Kidney capillary endothelial cell (primary cell): ENCODE measurements around the gene MCM9.
"Not testable (repeated sequence)": the region's sequence is repeated elsewhere in the genome, so short reads cannot be mapped to it uniquely, and the experiment has no call there.

ENCODE experiments used
- DNase-seq: peaks from one replicate; pipeline ENCODE4 v3.0.0-alpha.2; 2018; ENCODE audit warnings: low spot score

The MCM9 gene

DNA sequence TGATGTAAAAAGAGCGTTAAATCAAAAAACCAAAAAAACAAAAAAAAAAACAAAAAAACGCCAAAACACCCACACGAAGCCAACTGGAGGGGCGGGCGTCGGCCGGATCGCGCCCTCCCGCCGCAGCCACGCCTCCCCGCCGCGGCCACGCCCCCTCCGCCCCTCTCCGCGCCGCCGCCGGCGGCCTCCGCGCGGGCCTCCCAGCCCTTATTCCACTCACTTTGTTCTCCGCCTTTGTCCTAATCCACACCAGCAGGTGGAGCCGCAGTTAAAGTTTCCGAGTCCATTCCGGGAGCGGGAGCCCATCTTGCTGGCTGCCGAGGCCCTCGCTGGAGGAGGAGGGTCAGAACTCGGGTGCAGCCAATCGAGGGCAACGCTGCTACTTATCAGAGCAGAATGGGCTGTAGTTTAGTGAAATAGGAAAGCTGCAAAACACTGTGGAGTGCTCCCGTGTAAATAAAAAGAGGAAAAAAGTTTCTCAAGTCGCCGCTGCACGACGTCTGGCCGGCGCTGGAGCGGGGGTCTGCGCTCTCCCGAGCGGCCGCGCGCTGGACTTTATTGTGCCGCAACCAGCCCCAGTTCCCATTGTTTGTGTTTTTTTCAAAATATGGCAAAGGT, 41.0 kb downstream of the MCM9 start, which contains the start of gene ASF1A:
Gene ASF1A, plus strand, starts transcription at position 346 of the 618 bp plus-strand sequence. Its CDS starts 262 bp downstream, at position 608.
- peak; percentile 92 for DNase-seq

DNA sequence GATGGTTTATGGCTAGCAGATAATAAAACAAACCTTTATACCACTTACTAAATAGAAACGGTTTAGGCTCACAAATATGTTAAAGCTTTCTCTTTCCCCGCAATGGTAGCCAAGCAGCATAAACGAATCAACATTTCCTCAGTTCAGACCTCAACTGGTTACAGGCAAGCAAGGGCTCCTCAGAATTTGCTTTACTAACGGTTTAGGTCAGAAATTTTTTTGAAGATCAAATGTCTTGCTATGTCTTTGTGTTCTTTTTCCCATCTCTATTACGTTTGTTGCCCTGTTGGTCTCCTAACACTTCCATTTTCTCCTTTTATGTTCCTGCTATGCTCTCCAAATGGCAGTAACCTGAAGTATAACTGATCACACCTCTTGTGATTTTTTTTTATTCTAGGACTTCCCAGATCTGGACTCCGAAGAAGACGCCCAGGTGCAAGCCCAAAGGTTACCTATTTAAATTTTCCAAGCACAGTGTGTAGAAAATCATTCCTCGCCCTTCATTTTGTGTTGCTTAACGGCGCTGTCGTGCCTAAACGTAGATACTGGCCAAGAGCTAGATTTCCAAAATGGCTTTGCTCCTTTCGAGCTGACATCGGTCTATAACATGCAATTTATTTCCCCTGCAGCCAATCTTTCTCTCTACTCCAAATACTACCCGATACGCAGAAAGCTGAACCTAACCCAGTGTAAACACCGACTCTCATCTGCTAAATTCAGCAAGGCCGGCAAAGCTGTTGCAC, 41.7 kb downstream of the MCM9 start:
- peak; percentile 62 for DNase-seq

DNA sequence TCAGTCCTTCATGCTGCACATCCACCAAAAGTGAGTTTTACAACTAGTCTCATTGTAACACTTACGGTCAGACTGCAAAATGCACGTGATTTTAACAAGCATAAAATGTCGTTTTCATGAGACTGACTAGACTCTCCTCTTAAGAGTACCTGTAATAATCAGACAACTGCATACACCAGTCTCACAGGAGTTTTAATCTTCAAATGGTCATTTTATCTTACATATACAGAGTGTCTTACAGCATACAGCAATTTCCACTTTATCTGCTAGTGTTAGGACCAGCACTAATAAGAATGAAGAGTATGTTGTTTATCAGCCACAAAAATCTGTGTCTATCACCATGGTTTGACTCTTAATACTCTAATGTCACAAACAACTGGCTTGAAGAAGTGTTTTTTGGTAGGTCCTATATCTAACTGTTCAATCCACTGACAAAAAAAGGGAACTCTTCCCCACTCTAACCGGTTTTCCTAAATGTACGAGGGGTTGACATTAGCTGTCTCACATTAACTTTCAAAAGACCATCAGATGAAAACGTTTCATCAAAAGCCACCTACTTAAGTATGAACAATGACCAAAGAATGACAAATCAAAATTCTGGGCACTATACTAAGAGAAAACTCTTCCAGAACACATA, 42.5 kb downstream of the MCM9 start:
- DNase-seq = peak; percentile 30

DNA sequence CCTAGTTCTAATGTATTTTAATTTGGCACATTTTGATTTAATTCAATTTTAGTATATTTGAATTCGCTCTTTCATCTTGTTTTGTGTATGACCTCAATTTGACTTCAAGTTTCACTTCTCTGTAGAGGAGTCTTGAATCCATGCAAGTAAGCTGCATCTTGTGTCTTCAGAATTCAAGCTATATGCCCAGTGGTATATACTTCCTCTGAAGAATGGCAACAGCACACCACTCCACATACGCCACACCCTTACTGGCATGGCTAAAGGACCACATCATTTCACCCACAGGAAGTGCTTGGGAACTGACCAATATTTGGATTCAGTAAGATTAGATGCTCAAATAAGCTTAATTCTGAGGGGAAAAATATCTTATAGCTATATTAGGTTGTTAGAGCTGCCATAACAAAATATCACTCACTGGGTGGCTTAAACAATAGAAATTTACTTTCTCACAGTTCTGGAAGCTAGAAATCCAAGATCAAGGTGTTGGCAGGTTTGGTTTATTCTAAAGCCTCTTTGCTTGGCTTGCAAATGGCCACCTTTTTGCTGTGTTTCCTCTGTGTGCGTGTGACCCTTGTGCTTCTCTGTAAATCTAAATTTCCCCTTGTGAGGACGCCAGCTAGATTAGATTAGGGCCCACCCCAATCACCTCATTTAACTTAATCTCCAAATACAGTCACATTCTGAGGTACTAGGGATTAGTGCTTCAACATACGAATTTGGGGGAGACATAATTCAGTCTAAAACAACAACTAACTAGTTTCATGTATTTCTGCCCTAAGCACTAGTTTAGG, 43.8 kb downstream of the MCM9 start:
- DNase-seq = no peak

DNA sequence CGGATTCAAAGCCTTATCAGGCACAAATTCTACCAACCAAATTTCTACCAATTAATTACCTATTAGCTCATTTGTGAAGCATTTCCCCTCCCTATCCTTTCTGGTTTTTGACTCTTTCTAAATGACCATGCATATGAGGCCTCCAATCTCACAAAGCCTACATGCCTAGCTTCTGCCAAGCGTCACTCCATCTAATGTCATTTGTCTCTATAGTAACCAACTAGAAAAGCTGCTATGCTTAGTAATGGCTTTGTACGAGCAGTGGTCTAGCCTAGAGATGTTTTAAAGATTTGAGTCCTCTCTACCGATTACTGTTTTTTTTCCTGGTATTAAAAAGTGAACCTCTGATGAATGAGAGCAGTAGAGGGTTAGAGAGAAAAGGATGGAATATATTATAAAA, 45.8 kb downstream of the MCM9 start:
- no peak for DNase-seq

DNA sequence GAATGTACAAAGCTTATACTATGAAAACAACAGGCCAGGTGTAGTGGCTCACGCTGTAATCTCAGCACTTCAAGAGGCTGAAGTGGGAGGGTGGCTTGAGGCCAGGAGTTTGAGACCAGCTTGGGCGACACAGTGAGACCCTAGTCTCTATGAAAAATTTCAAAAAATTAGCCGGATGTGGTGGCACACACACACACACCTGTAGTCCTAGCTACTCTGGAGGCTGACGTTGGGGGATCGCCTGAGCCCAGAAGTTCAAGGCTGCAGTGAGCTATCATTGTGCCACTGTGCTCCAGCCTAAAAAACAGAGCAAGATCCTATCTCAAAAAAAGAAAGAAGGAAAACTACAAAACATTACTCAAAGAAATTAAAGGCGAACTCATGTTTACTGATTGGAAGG, 48.3 kb downstream of the MCM9 start:
- DNase-seq = no peak

DNA sequence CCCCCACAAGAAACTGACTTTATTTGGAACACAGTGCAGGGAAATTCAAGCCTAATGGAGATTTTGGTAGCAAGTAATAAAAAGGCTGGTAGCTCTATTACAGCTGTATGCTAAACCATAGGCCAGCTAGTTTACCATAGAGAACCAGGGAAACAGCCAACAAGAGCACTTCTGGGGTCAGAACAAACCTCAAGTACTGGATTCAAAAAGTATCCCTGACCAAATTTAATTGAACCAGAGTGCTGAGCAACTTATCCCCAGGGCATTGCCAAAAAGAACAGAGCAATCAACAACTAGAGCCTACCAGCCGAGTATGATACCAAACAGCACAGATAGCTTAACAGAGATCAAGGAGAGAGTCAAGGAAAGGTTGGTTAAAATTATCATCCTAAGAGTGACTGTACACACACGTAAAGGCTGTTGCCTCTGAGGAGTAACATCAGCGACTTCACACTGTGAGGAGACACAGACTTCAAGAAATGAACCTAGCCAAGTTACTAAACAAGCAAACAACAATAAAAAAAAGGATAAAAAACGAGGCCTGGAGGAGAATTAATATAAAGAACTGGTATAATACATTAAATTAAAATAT, 52.5 kb downstream of the MCM9 start:
- DNase-seq = no peak

DNA sequence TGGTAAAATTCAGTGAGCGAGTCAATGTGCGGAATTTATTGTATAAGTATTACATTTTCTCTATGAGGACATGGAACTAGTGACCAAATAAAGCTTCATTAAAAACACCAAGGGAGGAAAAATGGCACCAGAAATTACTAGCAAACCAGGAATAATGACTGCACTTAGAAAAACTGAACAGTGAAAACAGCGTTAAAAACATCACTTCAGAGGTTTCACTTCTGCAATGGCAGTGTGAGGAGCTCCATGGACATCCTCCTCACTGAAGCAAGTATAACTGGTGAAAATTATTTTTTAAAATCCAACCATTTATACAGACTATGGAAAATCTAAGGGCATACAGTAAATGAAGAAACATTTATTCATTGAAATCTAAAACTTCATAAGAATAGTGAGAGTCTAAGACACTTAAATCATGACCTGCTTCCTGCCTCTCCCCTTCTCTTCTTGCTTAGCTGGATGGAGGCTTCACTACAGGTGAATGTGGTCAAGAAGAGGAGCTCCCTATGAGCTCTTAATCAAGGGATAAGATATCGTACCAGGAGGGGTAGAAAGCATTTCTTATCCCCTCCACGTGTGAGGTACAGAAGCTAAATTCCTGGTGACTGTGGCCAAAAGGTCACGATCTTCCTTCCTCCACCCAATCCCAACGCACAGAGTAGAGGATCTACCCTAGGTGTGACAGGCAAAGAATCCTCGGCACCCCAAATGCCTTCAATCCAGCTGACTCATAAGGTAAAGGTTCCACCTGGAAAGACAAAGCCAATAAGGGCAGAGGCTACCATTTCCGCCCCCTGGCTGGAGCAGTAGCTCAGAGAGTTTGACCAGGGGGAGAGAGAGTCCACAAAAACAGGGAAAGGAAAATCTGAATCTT, 53.3 kb downstream of the MCM9 start:
- no peak for DNase-seq

DNA sequence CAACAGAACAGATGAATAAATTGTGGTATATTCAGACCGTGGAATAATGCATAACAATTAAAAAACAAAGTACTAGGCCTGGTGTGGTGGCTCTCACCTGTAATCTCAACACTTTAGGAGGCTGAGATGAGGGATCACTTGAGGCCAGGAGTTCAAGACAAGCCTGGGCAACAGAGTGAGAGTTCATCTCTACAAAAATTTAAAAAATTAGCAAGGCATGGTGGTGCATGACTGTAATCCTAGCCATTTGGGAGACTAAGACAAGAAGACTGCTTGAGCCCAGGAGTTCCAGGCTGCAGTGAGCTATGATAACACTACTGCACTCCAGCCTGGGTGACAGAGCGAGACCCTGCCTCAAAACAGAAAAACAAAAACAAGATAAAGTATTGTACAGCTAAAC, 57.2 kb downstream of the MCM9 start:
- no peak for DNase-seq

DNA sequence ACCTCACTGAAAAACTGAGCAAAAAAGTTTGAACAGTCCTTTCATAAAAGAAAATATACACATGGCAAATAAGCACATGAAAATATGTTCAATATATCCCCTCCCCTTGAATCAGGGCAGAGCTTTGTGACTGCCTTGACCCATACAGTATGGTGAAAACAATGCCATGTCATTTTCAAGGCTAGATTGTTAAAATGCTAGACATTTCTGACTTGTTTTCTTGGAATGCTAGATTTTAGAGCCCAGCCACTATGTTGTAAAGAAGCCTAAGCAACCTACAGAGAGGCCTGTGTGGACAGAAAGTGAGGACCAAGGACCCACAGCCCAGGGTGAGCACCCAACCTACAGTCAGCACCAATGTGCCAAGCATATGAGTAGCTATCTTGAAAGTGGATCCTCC, 58.1 kb downstream of the MCM9 start:
- no peak for DNase-seq

DNA sequence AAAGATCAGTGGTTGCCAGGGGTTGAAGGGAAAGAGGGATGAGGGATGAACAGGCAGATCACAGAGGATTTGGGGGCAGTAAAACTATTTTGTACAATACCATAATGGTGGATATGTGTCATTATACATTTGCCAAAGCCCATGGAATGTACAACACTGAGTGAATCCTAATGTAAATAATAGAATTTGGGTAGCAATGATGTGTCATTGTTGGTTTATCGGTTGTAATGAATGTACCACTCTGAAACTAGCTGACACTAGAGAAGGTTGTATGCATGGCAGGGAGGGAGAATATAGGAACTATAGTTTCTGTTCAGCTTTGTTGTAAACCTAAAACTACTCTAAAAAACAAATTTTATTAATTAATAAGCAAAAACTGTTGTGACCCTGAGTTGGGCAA, 58.8 kb downstream of the MCM9 start:
- DNase-seq = no peak

DNA sequence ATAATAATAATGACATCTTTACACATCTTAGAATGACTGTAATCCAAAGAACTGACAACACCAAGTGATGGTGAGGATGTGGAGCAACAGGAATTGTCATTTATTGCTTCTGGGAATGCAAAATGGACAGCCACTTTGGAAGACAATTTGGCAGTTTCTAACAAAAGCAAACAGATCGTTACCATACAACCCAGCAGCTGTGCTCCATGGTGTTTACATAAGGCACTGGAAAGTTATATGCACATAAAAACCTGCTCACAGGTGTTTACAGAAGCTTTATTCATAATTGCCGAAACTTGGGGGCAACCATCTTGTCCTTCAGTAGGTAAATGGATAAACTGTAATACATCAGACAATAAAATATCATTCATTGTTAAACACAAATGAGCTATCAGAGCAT, 59.3 kb downstream of the MCM9 start:
- DNase-seq = no peak

DNA sequence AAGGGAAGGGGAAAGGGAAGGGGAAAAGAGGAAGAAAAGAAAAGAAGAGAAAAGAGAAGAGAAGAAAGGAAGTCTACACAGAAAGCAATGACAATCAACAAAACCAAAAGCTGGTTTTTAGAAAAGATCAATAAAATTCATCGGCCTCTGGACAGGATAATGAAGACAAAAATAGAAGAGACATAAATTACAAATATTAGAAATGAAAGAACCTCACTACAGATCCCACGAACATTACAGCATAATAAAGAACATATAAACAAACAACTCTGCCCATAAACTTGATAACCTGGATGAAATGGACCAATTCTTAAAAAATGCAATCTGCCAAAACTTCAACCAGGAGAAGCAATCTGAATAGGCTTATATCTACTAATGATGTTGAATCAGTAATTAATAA, 61.7 kb downstream of the MCM9 start:
- DNase-seq = no peak

DNA sequence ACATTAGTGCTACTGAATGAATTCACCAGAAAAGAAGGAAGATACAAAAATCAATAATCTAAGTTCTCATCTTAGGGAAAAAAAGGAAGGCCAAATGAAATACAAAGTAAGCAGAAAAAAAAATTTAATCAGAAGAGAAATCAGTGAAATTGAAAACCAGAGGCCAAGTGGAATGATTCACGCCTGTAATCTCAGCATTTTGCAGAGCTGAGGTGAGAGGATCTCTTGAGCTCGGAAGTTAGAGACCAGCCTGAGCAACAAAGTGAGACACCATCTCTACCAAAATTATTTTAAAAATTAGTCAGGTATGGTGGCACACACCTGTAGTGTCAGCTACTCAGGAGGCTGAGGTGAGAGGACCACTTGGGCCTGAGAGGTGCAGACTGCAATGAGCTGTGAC, 62.2 kb downstream of the MCM9 start:
- no peak for DNase-seq

DNA sequence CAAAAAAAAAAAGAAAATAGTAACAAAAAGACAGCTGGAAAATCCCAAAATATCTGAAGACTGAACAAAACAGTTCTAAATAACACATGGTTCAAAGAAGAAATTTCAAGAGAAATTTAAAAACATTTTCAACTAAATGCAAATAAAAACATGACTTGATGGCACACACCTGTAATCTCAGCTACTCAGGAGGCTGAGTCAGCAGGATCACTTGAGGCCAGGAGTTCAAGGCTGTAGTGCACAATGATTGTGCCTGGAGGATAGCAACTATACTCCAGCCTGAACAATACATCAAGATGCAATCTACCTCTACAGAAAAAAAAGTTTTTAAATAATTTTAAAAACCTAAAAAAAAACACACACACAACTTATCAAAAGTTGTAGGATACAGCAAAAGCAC, 62.6 kb downstream of the MCM9 start:
- no peak for DNase-seq

DNA sequence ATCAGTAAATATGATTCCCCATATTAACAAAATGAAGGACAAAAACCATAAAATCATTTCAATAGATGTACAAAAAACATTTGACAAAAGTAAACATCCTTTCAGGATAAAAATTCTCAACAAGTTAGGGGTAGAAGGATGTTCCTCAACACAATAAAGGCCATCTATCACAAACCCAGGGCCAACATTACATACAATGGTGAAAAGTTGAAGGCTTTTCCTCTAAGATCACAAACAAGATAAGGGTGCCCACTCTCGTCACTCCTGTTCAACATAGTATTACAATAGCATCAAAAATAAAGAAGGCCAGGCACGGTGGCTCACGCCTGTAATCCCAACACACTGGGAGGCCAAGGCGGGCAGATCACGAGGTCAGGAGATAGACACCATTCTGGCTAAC, 63.6 kb downstream of the MCM9 start:
- DNase-seq = no peak

DNA sequence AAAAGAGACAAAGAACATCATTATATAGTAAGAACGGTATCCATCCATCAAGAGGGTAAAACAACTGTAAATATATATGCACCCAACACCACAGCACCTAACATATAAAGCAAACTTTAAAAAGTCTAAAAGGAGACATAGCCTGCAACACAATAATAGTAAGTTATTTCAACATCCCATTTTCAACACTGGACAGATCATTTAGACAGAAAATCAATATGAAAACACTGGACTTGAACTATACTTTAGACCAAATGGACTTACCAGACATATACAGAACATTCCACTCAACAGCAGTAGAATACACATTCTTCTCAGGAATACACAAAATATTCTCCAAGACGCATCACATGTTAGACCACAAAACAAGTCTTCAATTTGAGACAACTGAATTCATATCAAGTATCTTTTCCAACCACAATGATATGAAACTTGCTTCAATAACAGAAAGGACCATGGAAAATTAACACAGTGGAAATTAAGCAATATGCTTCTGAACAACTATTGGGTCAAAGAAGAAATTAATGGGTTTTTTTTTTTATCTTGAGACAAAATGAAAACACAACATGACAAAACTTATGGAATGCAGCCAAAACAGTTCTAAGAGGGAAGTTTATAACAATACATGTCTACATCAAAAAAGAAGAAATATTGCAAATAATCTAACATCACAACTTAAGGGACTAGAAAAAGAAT, 64.9 kb downstream of the MCM9 start:
- no peak for DNase-seq

DNA sequence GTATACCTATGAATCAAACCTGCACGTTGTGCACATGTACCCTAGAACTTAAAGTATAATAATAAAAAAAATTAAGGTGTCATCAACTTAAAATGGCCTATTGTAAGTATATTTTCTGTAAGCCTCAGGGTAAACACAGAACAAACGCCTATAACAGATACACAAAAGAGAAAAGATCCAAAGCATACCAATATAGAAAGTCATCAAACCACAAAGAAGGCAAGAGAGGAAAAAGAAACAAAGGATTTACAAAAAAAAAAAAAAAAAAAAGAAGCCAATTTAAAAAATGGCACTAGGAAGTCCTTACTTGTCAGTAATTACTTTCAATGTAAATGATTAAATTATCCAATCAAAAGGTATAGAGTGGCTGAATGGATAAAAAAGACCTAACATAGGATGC, 65.6 kb downstream of the MCM9 start:
- DNase-seq = no peak

DNA sequence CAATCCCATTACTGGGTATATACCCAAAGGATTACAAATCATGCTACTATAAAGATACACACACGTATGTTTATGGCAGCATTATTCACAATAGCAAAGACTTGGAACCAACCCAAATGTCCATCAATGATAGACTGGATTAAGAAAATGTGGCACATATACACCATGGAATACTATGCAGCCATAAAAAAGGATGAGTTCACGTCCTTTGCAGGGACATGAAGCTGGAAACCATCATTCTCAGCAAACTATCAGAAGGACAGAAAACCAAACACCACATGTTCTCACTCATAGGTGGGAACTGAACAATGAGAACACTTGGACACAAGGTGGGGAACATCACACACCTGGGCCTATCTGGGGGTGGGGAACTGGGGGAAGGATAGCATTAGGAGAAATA, 66.1 kb downstream of the MCM9 start:
- DNase-seq = not testable (repeated sequence)

DNA sequence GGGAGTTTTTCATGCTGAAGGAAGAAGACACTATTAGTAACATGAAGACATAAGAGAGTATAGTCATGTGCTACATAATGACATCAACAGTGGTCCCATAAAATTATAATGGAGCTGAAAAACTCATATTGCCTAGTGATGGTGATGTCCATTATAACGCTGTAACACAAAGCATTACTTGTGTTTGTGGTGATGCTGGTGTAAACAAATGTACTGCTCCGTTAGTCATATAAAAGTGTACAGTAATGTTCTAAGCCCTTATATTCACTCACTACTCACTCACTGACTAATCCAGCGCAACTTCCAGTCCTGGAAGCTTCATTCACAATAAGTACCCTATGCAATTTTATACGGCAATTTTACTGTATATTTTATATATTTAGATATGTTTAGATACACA, 67.8 kb downstream of the MCM9 start:
- DNase-seq = no peak

DNA sequence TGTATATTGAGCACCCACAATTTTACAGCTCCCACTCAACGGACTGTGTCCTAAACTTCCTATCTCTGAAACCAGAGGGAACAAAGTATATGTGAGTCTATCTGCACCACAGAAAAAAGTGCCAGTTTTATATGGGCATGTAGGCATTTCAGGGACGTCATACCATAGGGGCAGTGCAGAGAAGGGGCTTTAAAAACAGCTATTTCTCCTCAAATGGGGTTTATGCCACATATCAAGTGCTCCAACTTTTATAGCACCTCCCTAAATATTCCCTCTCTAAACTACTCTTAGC, 69.9 kb downstream of the MCM9 start:
- DNase-seq = no peak
